AG04450 (cell line): Measurements from ENCODE around the gene MYBBP1A. TPM values are rescaled to one million over a fixed set of nuclear protein-coding genes. Genes with fewer than 3 reads are reported as not detected.
"Not testable (repeated sequence)": the region's sequence is repeated elsewhere in the genome, so short reads cannot be mapped to it uniquely, and the experiment has no call there.

Source experiments
- CTCF ChIA-PET: fragments of 300-600, 350-600 bp; formaldehyde crosslinking; extraction: SDS; loops from one replicate; lab custom pipeline; 2022; ENCODE audit warnings: antibody characterized with exemption, inconsistent platforms; lab: Charles Lee
- POLR2A ChIA-PET: fragments of 350-600 bp; formaldehyde crosslinking; extraction: SDS; loops from one replicate; lab custom pipeline; 2021; ENCODE audit warnings: antibody characterized with exemption, inconsistent platforms; lab: Yijun Ruan, JAX
- DNase-seq: peaks from one replicate; pipeline ENCODE4 v3.0.0-alpha.2; 2011; ENCODE audit warnings: low read depth, low spot score
- H3K27ac ChIP-seq: one replicate; pipeline ENCODE4 v1.5.1; 2012; ENCODE audit warnings: low read depth, low read length, control low read depth
- H3K27me3 ChIP-seq: one replicate; pipeline ENCODE4 v1.6.0; 2012; ENCODE audit warnings: low read length; ENCODE audit not compliant: control insufficient read depth, insufficient read depth
- H3K4me3 ChIP-seq: 2 replicates; pipeline ENCODE4 v1.5.1; 2011; ENCODE audit warnings: mild to moderate bottlenecking, low read depth, low read length, control low read depth
- H3K9me3 ChIP-seq: 2 replicates; pipeline ENCODE4 v1.5.1; 2012; ENCODE audit warnings: low read length; ENCODE audit not compliant: control insufficient read depth, insufficient read depth
- polyA plus RNA-seq: library from polyadenylated mRNA; depleted of rRNA; stranded (reverse); fragments of >200 nt; gene quantifications from 2 replicates; pipeline ENCODE4 v1.2.3, GENCODE V29; 2011
- TF ChIP-seq, protein P1 (sequence below): IDR thresholded peaks from 2 replicates; pipeline ENCODE4 v1.5.1; 2011; ENCODE audit warnings: low read depth, low read length, control low read depth, inconsistent platforms

Gene MYBBP1A
- polyA plus RNA-seq, 1 experiment = 12.5 TPM

DNA sequence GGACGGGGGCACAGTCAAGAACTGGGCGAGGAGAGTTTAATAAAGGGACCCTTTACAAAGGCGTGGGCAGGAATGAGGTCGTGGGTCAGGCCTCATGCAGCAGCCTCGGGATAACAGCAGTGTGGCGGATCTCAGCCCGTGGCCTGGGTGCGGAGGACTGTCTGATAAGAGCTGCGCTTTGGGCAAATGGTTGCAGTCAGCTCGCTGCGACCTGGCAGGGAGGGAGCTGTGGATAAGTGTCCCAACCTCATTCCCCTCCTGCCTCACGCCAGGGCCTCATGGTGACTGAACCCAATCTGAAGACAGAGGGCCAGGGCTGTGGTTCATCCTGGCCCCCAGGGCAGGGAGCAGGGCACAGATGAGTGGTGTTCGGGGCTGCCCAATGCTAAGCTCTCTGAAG, 42.8 kb upstream of the MYBBP1A start:
- ChIA-PET CTCF (interaction anchor here (0.6 to 3.6 kb wide), 2 partner anchors 32 to 1922 kb away, joined by 3 to 21 read pairs; no protein-coding TSS in a partner anchor), POLR2A (no interaction called here)
- Histone ChIP-seq H3K27ac (no peak overlapping the region), H3K9me3 (no peaks in the 10 kb centered on the region; the same call in 1 of the 2 replicates), H3K4me3 (no peak overlapping the region), H3K27me3 (peaks cover 43% of the 10 kb centered on the region)
- no peak for DNase-seq
- TF ChIP-seq, protein P1, sequence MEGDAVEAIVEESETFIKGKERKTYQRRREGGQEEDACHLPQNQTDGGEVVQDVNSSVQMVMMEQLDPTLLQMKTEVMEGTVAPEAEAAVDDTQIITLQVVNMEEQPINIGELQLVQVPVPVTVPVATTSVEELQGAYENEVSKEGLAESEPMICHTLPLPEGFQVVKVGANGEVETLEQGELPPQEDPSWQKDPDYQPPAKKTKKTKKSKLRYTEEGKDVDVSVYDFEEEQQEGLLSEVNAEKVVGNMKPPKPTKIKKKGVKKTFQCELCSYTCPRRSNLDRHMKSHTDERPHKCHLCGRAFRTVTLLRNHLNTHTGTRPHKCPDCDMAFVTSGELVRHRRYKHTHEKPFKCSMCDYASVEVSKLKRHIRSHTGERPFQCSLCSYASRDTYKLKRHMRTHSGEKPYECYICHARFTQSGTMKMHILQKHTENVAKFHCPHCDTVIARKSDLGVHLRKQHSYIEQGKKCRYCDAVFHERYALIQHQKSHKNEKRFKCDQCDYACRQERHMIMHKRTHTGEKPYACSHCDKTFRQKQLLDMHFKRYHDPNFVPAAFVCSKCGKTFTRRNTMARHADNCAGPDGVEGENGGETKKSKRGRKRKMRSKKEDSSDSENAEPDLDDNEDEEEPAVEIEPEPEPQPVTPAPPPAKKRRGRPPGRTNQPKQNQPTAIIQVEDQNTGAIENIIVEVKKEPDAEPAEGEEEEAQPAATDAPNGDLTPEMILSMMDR = no peak

DNA sequence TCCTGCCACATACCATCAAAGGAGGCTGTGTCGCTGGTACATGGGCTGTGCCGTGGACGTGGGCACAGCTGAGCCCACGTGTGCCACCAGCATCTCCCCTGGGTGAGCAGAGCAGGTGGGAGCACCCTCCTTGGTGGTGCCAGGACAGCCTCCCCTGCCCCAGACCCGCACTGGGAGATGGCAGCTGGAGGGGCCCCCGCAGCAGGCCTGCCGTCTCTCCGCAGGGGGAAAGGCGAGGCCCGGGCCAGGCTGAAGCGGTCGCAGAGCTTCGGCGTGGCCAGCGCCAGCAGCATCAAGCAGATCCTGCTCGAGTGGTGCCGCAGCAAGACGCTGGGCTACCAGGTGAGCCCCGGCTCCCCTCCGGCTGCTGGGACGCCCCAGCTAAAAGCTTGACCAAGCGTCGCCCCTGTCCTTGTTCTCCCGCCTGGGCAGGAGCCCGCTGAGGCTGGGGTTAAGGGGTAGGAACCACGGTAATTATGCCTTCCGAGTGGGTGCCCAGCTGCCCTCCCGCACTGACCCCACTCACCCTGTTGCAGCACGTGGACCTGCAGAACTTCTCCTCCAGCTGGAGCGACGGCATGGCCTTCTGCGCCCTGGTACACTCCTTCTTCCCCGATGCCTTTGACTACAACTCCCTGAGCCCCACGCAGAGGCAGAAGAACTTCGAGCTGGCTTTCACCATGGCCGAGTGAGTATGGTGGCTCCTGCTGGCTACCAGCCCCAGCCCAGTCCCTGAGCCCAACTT, 41.6 kb upstream of the MYBBP1A start:
- TF ChIP-seq, protein P1 = no peak
- no peak for DNase-seq

DNA sequence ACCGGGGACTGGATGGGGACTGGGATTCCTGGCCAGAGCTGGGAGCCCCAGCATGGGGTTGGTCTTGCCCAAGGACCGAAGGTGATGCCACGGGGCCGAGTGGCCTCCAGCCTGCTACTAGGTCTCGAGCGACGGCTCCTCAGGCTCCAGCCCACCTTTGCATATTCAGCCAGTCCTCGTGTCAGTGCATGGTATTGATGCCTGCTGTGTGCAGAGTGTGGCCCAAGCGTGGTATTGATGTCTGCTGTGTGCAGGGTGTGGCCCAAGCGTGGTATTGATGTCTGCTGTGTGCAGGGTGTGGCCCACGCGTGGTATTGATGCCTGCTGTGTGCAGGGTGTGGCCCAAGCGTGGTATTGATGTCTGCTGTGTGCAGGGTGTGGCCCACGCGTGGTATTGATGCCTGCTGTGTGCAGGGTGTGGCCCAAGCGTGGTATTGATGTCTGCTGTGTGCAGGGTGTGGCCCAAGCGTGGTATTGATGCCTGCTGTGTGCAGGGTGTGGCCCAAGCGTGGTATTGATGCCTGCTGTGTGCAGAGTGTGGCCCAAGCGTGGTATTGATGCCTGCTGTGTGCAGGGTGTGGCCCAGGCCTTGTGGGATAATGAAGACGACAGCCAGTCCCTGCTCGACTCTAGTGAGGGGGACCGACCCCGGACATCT, 40.6 kb upstream of the MYBBP1A start:
- DNase-seq, CTCF ChIA-PET, H3K4me3 ChIP-seq, POLR2A ChIA-PET, H3K9me3 ChIP-seq, H3K27ac ChIP-seq: not testable (repeated sequence)
- H3K27me3 ChIP-seq = peaks cover 55% of the 10 kb centered on the region

More for the DNA sequence above, 41.6 kb upstream of the MYBBP1A start:
- Histone ChIP-seq H3K9me3 (no peaks in the 10 kb centered on the region; the same call in 1 of the 2 replicates), H3K27ac (no peak overlapping the region), H3K4me3 (no peak overlapping the region), H3K27me3 (peaks cover 48% of the 10 kb centered on the region)
- ChIA-PET CTCF (interaction anchor here (0.8 to 1.1 kb wide), 2 partner anchors 29 to 32 kb away, joined by 3 read pairs; no protein-coding TSS in a partner anchor), POLR2A (no interaction called here)

DNA sequence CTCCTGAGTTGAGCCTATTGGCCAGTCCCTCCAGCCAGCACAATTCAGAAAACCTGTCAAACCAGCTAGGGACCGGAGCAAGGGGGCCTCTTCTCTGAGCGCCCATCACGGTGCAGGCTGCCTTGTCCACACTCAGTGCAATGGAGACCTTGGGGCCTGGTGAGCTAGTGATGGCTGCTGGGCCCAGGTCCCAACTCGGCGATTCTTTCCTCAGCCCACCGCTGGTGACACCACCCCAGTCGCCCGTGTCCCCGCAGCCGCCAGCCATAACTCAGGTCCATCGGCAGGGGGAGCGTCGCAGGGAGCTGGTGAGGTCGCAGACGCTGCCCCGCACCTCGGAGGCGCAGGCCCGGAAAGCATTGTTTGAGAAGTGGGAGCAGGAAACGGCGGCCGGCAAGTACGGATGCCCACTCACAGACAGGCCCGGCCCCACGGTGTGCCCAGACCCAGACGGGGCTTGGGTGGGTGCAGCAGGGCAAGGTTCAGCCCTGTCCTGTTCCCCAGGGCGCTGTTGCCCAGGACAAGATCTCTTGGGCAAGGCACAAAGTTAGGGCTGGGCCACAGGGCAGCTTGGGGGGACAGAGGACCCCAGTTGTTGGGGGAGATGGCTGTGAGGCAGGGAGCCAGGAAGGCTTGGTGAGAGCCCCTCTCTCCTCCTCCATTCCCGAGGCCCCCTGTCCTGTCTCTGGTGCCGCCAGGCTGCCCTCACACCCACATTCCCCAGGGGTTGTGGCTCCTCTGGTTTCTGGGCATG, 39.9 kb upstream of the MYBBP1A start:
- no peak overlapping the region for H3K4me3 ChIP-seq
- DNase-seq = no peak
- no peaks in the 10 kb centered on the region; the same call in 1 of the 2 replicates for H3K9me3 ChIP-seq
- H3K27ac ChIP-seq = no peak overlapping the region
- ChIA-PET CTCF (interaction anchor here (2.6 kb wide), 1 partner anchor 28 kb away, joined by 12 read pairs; no protein-coding TSS in a partner anchor), POLR2A (no interaction called here)
- H3K27me3 ChIP-seq = peaks cover 54% of the 10 kb centered on the region
- TF ChIP-seq, protein P1 = peak; percentile 15; the same call in 1 of the 2 replicates

DNA sequence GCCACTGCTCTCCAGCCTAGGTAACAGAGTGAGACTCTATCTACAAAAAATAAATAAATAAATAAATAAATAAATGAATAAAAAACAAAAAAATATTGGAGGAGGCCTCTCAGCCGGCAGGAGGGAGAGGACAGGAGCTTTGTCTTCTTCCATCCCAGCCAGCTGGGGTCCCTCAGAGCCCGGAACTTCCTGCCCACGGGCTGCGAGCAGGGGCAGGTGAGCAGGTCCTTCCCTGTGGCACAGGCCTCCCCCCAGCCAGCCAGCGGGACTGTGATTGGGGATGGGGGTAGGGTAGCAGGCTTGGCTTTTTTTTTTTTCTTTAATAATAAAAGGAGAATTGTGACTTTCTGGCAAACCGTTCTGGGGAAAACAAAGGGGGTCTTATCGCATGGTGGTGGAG, 39.2 kb upstream of the MYBBP1A start:
- TF ChIP-seq, protein P1 = no peak
- no peak overlapping the region for H3K27ac ChIP-seq
- POLR2A ChIA-PET = no interaction called here
- no peak overlapping the region for H3K4me3 ChIP-seq
- CTCF ChIA-PET = interaction anchor here (2.6 kb wide), 1 partner anchor 28 kb away, joined by 12 read pairs; no protein-coding TSS in a partner anchor
- peaks cover 49% of the 10 kb centered on the region for H3K27me3 ChIP-seq
- DNase-seq = no peak
- no peaks in the 10 kb centered on the region; the same call in 1 of the 2 replicates for H3K9me3 ChIP-seq
